ENCODE data around the gene CCDC60. TPM values are rescaled to one million over a fixed set of nuclear protein-coding genes. Genes with fewer than 3 reads are reported as not detected.

The CCDC60 gene
- total RNA-seq (2022; extraction: Qiagen RNA extraction; ENCODE audit: low read depth) = not detected in 5 replicates

GRCh38 chr12:119334430-119335170 is at the start of gene CCDC60:
TSS of gene CCDC60 (plus strand) at chr12:119334729. CDS start at chr12:119335177, 448 bp downstream.

Other genes with a start within 250 kb of the CCDC60 start
- gene HSPB8, start 155.8 kb upstream of the CCDC60 start, total RNA-seq (2022; extraction: Qiagen RNA extraction; ENCODE audit: low read depth) = 13.1 to 21.0 TPM (median 15.4 TPM) in 5 replicates

Data from A549 treated with CpdA at 1 μM for 4 hours (cell line).